GM12892 (cell line): ENCODE results near the gene C19orf67.

Source experiments
- POLR2A ChIP-seq: IDR thresholded peaks from 2 replicates; pipeline ENCODE4 v1.6.1; 2011; ENCODE audit warnings: low read depth, low read length, control low read depth
- POLR2AphosphoS5 ChIP-seq: IDR thresholded peaks from 2 replicates; pipeline ENCODE4 v1.6.1; 2011; ENCODE audit warnings: low read depth, low read length, control low read depth

GRCh38 chr19:14115756-14116155, 30.2 kb upstream of the C19orf67 start:
- TF ChIP-seq POLR2A (no peak), POLR2AphosphoS5 (no peak)
